ENCODE measurements around the gene F13A1. TPM values are rescaled to one million over a fixed set of nuclear protein-coding genes. Genes with fewer than 3 reads are reported as not detected.

Gene F13A1
- total RNA-seq = not detected in 2 replicates
- polyA plus RNA-seq = not detected in 2 replicates
- polyA plus RNA-seq (2011; cell fraction: cytosol; rRNA removed) = not detected in 2 replicates
- polyA plus RNA-seq (2011; cell fraction: nucleus; rRNA removed) = not detected in 2 replicates
- polyA plus RNA-seq (2012) = not detected in 2 replicates
- not detected in 2 replicates for polyA minus RNA-seq
- polyA minus RNA-seq (2011; cell fraction: cytosol; rRNA and poly(A)+ RNA removed) = not detected
- not detected in 2 replicates for polyA minus RNA-seq (2011; cell fraction: nucleus; rRNA and poly(A)+ RNA removed)
- percentile 1 among the genes with signal in this experiment for Bru-seq, nascent RNA
- BruChase-seq, experiment 1, labeled RNA remaining after a 6-hour chase = percentile 2 among the genes with signal in this experiment
- BruChase-seq, experiment 2, labeled RNA remaining after a 2-hour chase = percentile 3 among the genes with signal in this experiment
- long read RNA-seq = 0 reads

DNA sequence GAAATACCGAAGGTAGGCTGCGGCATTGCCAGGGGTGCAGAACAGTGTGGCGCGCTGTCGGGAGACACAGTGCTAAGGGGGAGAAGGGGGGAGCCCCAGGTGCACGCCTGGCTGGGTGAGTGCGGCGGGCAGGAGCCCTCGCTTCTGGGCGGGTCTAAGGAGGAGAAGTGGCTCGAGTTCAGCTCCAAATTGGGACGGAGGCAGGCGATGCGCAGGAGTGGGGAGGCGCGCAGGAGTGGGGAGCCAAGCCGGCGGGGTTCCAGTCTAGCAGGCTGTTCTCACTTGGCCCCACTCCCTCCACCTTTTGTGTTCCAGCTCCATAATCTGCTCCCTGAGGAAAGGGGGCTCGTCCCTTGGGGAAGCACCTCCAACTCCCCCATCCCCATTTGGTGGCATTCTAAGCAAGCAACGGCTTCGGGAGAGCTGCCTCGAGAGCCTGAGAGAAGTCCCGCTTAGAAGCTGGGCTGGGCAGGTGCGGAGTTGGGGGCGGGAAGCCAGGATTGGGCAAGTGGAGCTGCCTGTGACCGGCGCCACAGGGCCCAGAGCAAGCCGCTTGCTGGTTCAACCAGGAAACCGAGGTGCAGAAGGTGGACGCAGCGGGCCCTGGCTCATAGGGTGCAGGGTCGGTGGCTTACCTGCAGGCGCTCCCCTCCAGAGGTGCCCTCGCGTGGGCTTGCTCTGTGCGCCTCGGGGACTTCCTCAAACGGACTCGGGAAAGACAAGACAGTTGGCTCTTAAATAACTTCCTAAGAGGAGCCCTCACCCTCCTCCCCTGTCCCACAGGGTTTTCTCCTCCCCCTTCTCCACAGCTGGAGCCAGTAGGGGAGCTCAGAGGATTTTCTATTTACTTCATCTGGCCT lies at the start of gene F13A1:
TSS of gene F13A1 (minus strand) at position 711 of the 860 bp plus-strand sequence. CDS start 1,998 bp downstream, outside the sequence.
- intact Hi-C loops (cut with micrococcal nuclease) = loop anchor here (5.0 kb wide), 1 partner anchor 848 kb away; no protein-coding TSS in a partner anchor
- FAIRE-seq (no peak), DNase-seq (ENCODE audit: low read depth, low spot score) (no peak)
- dilution Hi-C loops (cut with MboI; ENCODE audit: extremely low pct_ligation_motif_present, low sequenced_read_pairs) = no loop called here
- H3K4me2 ChIP-seq (ENCODE audit: insufficient read depth, low read length) = no peak within 1 kb of the TSS
- TF ChIP-seq EZH2 (IDR thresholded peaks at IDR 0.05; ENCODE audit: borderline replicate concordance, low read depth, low read length, severe bottlenecking) (peak; percentile 34), CTCF (IDR thresholded peaks at IDR 0.05; ENCODE audit: extremely low read depth in 1 of 2, insufficient read depth in 1 of 2, low read depth in 1 of 2, low read length in 2 of 2) (no peak), POLR2AphosphoS5 (IDR thresholded peaks at IDR 0.05; ENCODE audit: insufficient read depth, low read depth, low read length) (no peak), JUN (IDR thresholded peaks at IDR 0.05; ENCODE audit: borderline replicate concordance, insufficient read depth, insufficient read length, low read depth) (no peak), FOS (IDR thresholded peaks at IDR 0.05; ENCODE audit: borderline replicate concordance, insufficient read depth, low read length) (no peak)
- TF ChIP-seq, protein P1, sequence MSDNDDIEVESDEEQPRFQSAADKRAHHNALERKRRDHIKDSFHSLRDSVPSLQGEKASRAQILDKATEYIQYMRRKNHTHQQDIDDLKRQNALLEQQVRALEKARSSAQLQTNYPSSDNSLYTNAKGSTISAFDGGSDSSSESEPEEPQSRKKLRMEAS (IDR thresholded peaks at IDR 0.05; ENCODE audit: insufficient read depth, insufficient read length) = no peak
- no peak within 1 kb of the TSS for H3K9ac ChIP-seq (replicated peaks; ENCODE audit: extremely low read depth, insufficient read depth, low read length)
- no peaks in the 10 kb centered on the region for H3K9me3 ChIP-seq (replicated peaks; ENCODE audit: control insufficient read depth, insufficient read depth, low read length)
- no peaks in the 10 kb centered on the region for H4K20me1 ChIP-seq (replicated peaks; ENCODE audit: control insufficient read depth, extremely low read depth, insufficient read depth, low read length)
- H3K4me3 ChIP-seq (replicated peaks in 1 of 3; ENCODE audit: insufficient read depth in 1 of 3, low read depth in 1 of 3, low read length in 3 of 3) = no peak within 1 kb of the TSS
- no peak within 1 kb of the TSS for H2AFZ ChIP-seq (ENCODE audit: low read depth, low read length)
- no peaks in the 10 kb centered on the region for H3K79me2 ChIP-seq (ENCODE audit: control insufficient read depth, insufficient read depth, low read length)
- H3K27ac ChIP-seq (ENCODE audit: insufficient read depth, low read depth, low read length) = no peak within 1 kb of the TSS
- H3K4me1 ChIP-seq (ENCODE audit: control insufficient read depth, extremely low read depth, insufficient read depth, low read length) = no peaks in the 10 kb centered on the region
- H3K9me1 ChIP-seq (replicated peaks; ENCODE audit: control insufficient read depth, extremely low read depth, insufficient read depth, low read length) = no peaks in the 10 kb centered on the region
- peaks cover 4 to 6% of the 10 kb centered on the region in 2 experiments for H3K27me3 ChIP-seq (ENCODE audit: control insufficient read depth in 2 of 2, insufficient read depth in 2 of 2, low read length in 2 of 2)
- POLR2A ChIA-PET = no interaction called here
- CTCF ChIA-PET = no interaction called here
- no peaks in the 10 kb centered on the region for H3K36me3 ChIP-seq (ENCODE audit: control insufficient read depth in 2 of 2, extremely low read depth in 1 of 2, insufficient read depth in 2 of 2, low read length in 2 of 2)
- no TSS peak for BruUV-seq (replicated peaks)
